ENCODE data around the gene CHAT.

CHAT gene

GRCh38 chr10:49688920-49689319 lies 75.1 kb downstream of the CHAT start:
- no peak for FAIRE-seq

- FAIRE-seq: no peak
Observed at GRCh38 chr10:49689882-49690510, 76.2 kb downstream of the CHAT start.

DNA sequence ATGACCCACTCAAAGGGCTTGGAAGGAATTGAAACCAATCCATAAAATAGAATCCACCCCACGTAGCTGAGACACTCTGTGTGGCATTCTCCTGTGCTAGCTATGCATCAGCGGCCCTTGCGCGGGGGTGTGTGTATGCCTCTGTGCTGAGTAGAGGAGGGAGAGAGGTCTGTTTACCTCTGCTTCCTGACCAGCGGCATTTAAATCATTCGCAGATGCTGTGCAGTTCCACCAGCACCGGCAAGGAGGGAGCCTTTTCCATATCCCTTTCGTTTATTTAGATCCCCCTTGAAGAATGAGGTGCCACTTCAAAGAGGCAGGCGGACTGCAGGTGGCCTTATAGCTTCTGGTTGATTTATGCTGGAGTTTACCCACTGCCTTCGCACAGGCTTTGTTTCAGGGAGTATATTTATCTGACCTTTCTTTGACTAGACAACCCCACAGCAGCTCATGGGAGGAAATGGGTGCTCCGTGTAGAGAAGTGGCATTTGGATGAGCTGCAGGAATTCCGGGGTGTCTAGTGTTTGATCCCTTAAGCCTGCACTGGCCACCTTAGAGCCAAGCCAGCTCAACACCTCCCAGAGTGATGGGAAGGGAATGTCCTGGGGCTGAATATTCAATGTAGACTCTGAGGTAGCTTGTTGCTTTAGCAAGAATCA lies 77.0 kb downstream of the CHAT start:
- no peak for FAIRE-seq

DNA sequence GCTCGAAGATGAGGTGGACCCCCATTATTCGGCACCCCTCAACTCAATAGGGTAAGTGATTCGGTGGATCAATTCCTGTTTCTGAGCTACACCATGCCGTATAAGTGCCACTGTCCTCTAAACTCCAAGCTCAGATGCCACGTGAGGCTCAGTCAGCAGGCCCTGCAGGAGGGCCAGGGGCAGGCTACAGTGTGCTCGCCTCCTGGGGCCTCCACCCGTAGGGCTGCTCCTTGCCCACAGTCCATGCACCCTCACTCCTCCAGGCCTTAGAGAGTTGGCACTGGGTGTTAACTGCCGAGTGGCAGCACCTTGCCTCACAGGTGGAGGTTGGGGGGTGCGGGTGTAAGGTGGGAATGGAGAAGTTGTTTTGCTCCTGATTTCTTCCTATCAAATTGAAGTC lies 77.8 kb downstream of the CHAT start:
- FAIRE-seq: no peak

GRCh38 chr10:49694466-49694865 lies 80.6 kb downstream of the CHAT start:
- no peak for FAIRE-seq

- FAIRE-seq: no peak
Observed at GRCh38 chr10:49696311-49696710, 82.5 kb downstream of the CHAT start.

- no peak for FAIRE-seq
Observed at GRCh38 chr10:49698679-49699078, 84.8 kb downstream of the CHAT start.

GRCh38 chr10:49700211-49700610 lies 86.4 kb downstream of the CHAT start:
- FAIRE-seq: no peak

DNA sequence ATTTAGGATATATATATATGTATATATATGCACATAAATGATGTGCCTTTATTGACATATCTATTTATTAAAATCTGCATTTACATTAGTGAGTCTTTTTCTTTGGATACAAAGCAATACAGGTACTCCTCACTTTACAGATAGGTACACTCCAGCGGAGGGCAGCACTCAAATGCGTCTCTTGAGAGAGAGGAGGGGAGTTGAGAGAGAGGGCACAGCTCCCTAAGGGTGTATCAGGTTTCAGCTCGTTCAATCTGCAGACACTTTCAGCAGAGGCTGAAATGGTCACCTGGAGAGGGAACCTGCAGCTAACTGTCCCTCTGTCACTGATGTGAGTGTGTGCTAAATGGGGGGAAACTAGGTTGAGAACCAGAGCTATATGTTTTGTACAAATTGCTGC lies 87.2 kb downstream of the CHAT start:
- no peak for FAIRE-seq

GRCh38 chr10:49707585-49707984 lies 93.7 kb downstream of the CHAT start:
- no peak for FAIRE-seq

DNA sequence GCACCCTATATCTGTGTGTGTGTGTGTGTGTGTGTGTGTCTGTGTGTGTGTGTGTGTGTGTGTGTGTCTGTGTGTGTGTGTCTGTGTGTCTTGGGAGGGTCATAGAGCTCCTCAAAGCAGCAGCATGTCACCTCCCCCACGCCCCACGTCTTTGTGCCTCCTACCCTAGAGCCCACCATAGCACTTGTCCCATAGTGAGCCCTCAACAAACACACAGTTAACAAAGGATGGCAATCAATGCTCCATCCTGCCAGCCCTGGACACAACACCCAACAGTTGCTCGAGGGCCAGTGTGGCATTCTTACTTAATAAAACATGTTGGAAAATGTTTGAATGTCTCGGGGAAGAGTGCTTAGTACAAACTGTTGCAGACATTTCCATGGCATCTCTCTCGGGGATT lies 96.1 kb downstream of the CHAT start:
- no peak for FAIRE-seq

GRCh38 chr10:49710966-49711365 lies 97.1 kb downstream of the CHAT start:
- no peak for FAIRE-seq

DNA sequence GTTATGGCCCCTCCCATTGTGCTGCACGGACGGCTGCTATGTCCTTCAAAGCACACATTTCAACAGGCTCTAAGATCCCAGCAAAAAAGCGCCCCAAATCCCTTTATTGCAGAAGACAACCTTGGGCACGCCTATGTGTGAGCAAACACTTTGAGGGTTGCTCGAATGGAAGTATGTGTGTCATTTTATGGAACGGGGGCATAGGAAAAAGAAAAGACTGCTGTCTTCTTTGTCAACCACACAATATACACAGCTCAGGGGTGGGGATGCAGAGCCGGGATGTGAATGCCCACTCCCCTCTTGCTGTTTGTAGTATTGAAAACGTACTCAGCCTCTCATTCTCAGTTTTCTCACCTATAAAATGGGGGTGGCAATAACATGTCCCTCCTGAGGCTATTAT lies 97.6 kb downstream of the CHAT start:
- no peak for FAIRE-seq

DNA sequence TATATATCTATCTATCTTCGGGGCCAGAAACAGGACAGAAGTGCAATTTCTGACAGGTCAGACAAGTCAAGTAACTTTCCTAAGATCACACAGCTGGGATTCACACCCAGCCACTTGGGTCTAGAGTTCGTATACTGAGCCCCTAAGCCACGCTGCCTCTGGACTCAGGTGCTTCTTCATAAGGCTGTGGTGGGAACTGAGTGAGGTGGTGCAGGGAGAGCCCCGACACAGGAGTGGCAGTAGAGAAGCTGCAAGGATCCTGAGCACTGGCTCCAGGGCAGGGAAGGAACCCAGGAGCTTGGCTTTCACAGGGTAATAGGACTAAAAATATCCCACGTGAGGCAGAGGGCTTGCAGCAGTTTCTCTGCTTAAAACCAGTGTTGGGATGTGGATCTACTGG lies 99.4 kb downstream of the CHAT start:
- FAIRE-seq: no peak

All from islet of Langerhans (tissue), 1 donor.